DND-41 (cell line): ENCODE measurements around the gene ARL4D.

Experiments
- ATAC-seq: fragments of 200-7000 bp; cut with Tn5 transposase; 3 replicates; pipeline ENCODE4 v1.9.1; 2021; ENCODE audit warnings: low read depth; ENCODE audit not compliant: insufficient read depth
- DNase-seq: peaks from one replicate; pipeline ENCODE4 v3.0.0-alpha.2; 2020
- H2AFZ ChIP-seq: 2 replicates; pipeline ENCODE4 v1.6.0; 2012; ENCODE audit warnings: low read depth, low read length
- H3K27ac ChIP-seq: 2 replicates; pipeline ENCODE4 v1.5.1; 2012; ENCODE audit warnings: low read length, inconsistent platforms
- H3K27me3 ChIP-seq: fragments of 200-600 bp; sonication (generic); 2 replicates; pipeline ENCODE4 v1.6.0; 2012; ENCODE audit warnings: low read length, mild to moderate bottlenecking, inconsistent platforms; ENCODE audit not compliant: insufficient read depth, poor library complexity
- H3K36me3 ChIP-seq: 2 replicates; pipeline ENCODE4 v1.5.1; 2012; ENCODE audit warnings: low read length, inconsistent platforms; ENCODE audit not compliant: insufficient read depth
- H3K4me1 ChIP-seq: 2 replicates; pipeline ENCODE4 v1.5.1; 2012; ENCODE audit warnings: mild to moderate bottlenecking, low read length; ENCODE audit not compliant: insufficient read depth
- H3K4me2 ChIP-seq: 2 replicates; pipeline ENCODE4 v1.6.0; 2012; ENCODE audit warnings: mild to moderate bottlenecking, moderate library complexity, low read length, inconsistent platforms; ENCODE audit not compliant: insufficient read depth
- H3K4me3 ChIP-seq, 2 experiments: fragments of 200-600 bp in 1 of 2; shearing (Covaris generic) in 1 of 2; 2 replicates each; pipeline ENCODE4 v1.5.1; 2012 to 2016; ENCODE audit warnings: inconsistent platforms in 2 of 2, low read length in 2 of 2, mild to moderate bottlenecking in 2 of 2, low read depth in 1 of 2, moderate library complexity in 1 of 2
- H3K79me2 ChIP-seq: 2 replicates; pipeline ENCODE4 v1.6.0; 2012; ENCODE audit warnings: low read length, inconsistent platforms; ENCODE audit not compliant: insufficient read depth
- H3K9ac ChIP-seq: 2 replicates; pipeline ENCODE4 v1.6.0; 2012; ENCODE audit warnings: low read depth, mild to moderate bottlenecking, inconsistent platforms, low read length, moderate library complexity
- H3K9me3 ChIP-seq: 2 replicates; pipeline ENCODE4 v1.5.1; 2012; ENCODE audit warnings: low read length, moderate library complexity, mild to moderate bottlenecking, inconsistent platforms; ENCODE audit not compliant: insufficient read depth, severe bottlenecking
- H4K20me1 ChIP-seq: 2 replicates; pipeline ENCODE4 v1.6.0; 2012; ENCODE audit warnings: low read length; ENCODE audit not compliant: insufficient read depth
- CTCF ChIP-seq: IDR thresholded peaks from 2 replicates; pipeline ENCODE4 v1.5.1; 2012; ENCODE audit warnings: borderline replicate concordance, low read length, moderate library complexity, mild to moderate bottlenecking; ENCODE audit not compliant: poor library complexity, severe bottlenecking; ENCODE audit errors: extremely low read depth
- EZH2 ChIP-seq: IDR thresholded peaks from 3 replicates; pipeline ENCODE4 v1.6.1; 2012; ENCODE audit warnings: borderline replicate concordance, low read depth, mild to moderate bottlenecking, moderate library complexity, low read length, inconsistent platforms; ENCODE audit not compliant: severe bottlenecking

ARL4D gene

DNA sequence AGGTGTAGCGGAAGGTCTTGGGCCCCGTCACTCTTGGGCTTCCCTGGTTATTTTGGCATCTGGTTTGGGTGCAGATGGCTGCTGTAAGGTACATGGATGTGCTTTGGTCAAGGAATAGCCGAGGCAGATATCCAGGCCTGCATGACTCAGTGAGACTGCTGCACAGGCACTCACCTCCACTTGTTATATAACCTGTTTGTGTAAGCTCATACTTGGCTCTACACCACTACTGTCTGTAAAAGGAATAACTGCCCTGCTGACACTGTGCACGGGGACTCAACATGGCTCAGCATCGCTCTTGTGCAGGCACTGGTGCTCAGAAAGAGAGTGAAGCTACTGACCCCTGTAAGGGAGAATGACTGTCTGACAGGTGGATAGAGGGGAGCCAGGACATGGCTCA lies 42.3 kb upstream of the ARL4D start:
- peaks cover 4% of the 10 kb centered on the region for H3K79me2 ChIP-seq
- ATAC-seq (no peak), DNase-seq (no peak)
- no peaks in the 10 kb centered on the region for H3K36me3 ChIP-seq
- no peaks in the 10 kb centered on the region for H3K9me3 ChIP-seq
- peaks cover 44% of the 10 kb centered on the region for H3K4me1 ChIP-seq
- H3K9ac ChIP-seq = no peak overlapping the region
- TF ChIP-seq EZH2 = no peak
- TF ChIP-seq CTCF = no peak
- no peak overlapping the region for H2AFZ ChIP-seq
- no peak overlapping the region for H3K27ac ChIP-seq
- H3K4me2 ChIP-seq = no peak overlapping the region
- H3K27me3 ChIP-seq = no peaks in the 10 kb centered on the region
- H3K4me3 ChIP-seq = no peak overlapping the region
- H4K20me1 ChIP-seq = no peaks in the 10 kb centered on the region

DNA sequence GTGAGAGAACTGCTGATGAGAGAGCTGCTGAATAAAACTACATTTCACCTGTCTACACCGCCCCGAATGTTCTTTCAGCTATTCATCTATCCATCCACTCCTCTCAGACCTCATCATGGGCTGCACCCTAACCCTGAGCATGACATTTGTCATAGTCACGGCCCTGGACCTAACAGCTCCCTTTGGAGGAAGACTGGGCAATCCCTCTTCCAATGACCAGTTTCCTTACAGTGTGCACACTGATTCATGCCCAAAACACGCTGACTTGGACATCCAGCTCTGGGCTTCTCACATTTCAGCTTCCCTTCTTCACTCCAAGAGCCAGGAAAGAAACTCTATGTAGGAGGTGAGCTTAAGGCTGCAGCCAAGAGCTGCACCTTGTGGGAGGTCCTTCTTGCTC lies 41.8 kb upstream of the ARL4D start:
- TF ChIP-seq CTCF (no peak), EZH2 (no peak)
- no peak for ATAC-seq
- Histone ChIP-seq H3K9ac (no peak overlapping the region), H3K9me3 (no peaks in the 10 kb centered on the region), H3K79me2 (peaks cover 4% of the 10 kb centered on the region), H3K4me3 (no peak overlapping the region), H4K20me1 (no peaks in the 10 kb centered on the region), H3K27ac (no peak overlapping the region), H3K4me2 (no peak overlapping the region), H3K27me3 (no peaks in the 10 kb centered on the region), H2AFZ (no peak overlapping the region), H3K4me1 (peaks cover 41% of the 10 kb centered on the region), H3K36me3 (no peaks in the 10 kb centered on the region)
- no peak for DNase-seq

- Histone ChIP-seq H2AFZ (peak overlapping the region; percentile 65), H3K4me2 (peak overlapping the region; percentile 68), H3K9ac (peak overlapping the region; percentile 61), H3K36me3 (no peaks in the 10 kb centered on the region), H4K20me1 (no peaks in the 10 kb centered on the region), H3K4me3 (peak overlapping the region; percentile 35 to 62; a peak in 3 of 4 replicates), H3K79me2 (peaks cover 4% of the 10 kb centered on the region), H3K27ac (peak overlapping the region; percentile 89), H3K4me1 (peaks cover 36% of the 10 kb centered on the region), H3K27me3 (no peaks in the 10 kb centered on the region), H3K9me3 (no peaks in the 10 kb centered on the region)
- DNase-seq (peak; percentile 19), ATAC-seq (no peak)
- TF ChIP-seq EZH2 = no peak
- TF ChIP-seq CTCF = no peak
Observed at GRCh38 chr17:43359469-43360110, 39.2 kb upstream of the ARL4D start.

- H3K27me3 ChIP-seq = no peaks in the 10 kb centered on the region
- peaks cover 39% of the 10 kb centered on the region for H3K4me1 ChIP-seq
- H3K79me2 ChIP-seq = peaks cover 4% of the 10 kb centered on the region
- ATAC-seq (peak; percentile 29), DNase-seq (peak; percentile 72)
- H3K4me3 ChIP-seq = peak overlapping the region; percentile 35 to 62
- peak overlapping the region; percentile 61 for H3K9ac ChIP-seq
- no peaks in the 10 kb centered on the region for H3K9me3 ChIP-seq
- TF ChIP-seq EZH2 (no peak), CTCF (no peak)
- H3K36me3 ChIP-seq = no peaks in the 10 kb centered on the region
- H3K4me2 ChIP-seq = peak overlapping the region; percentile 68
- peak overlapping the region; percentile 89 for H3K27ac ChIP-seq
- peak overlapping the region; percentile 65 for H2AFZ ChIP-seq
- no peaks in the 10 kb centered on the region for H4K20me1 ChIP-seq
Observed at GRCh38 chr17:43360376-43360738, 38.4 kb upstream of the ARL4D start.
